DND-41 (cell line): ENCODE measurements around the gene ADAM15.

ENCODE experiments used
- ATAC-seq: fragments of 200-7000 bp; cut with Tn5 transposase; 3 replicates; pipeline ENCODE4 v1.9.1; 2021; ENCODE audit warnings: low read depth; ENCODE audit not compliant: insufficient read depth
- DNase-seq: peaks from one replicate; pipeline ENCODE4 v3.0.0-alpha.2; 2020
- H2AFZ ChIP-seq: 2 replicates; pipeline ENCODE4 v1.6.0; 2012; ENCODE audit warnings: low read depth, low read length
- H3K27ac ChIP-seq: 2 replicates; pipeline ENCODE4 v1.5.1; 2012; ENCODE audit warnings: low read length, inconsistent platforms
- H3K27me3 ChIP-seq: fragments of 200-600 bp; sonication (generic); 2 replicates; pipeline ENCODE4 v1.6.0; 2012; ENCODE audit warnings: low read length, mild to moderate bottlenecking, inconsistent platforms; ENCODE audit not compliant: insufficient read depth, poor library complexity
- H3K36me3 ChIP-seq: 2 replicates; pipeline ENCODE4 v1.5.1; 2012; ENCODE audit warnings: low read length, inconsistent platforms; ENCODE audit not compliant: insufficient read depth
- H3K4me1 ChIP-seq: 2 replicates; pipeline ENCODE4 v1.5.1; 2012; ENCODE audit warnings: mild to moderate bottlenecking, low read length; ENCODE audit not compliant: insufficient read depth
- H3K4me2 ChIP-seq: 2 replicates; pipeline ENCODE4 v1.6.0; 2012; ENCODE audit warnings: mild to moderate bottlenecking, moderate library complexity, low read length, inconsistent platforms; ENCODE audit not compliant: insufficient read depth
- H3K4me3 ChIP-seq, 2 experiments: fragments of 200-600 bp in 1 of 2; shearing (Covaris generic) in 1 of 2; 2 replicates each; pipeline ENCODE4 v1.5.1; 2012 to 2016; ENCODE audit warnings: inconsistent platforms in 2 of 2, low read length in 2 of 2, mild to moderate bottlenecking in 2 of 2, low read depth in 1 of 2, moderate library complexity in 1 of 2
- H3K79me2 ChIP-seq: 2 replicates; pipeline ENCODE4 v1.6.0; 2012; ENCODE audit warnings: low read length, inconsistent platforms; ENCODE audit not compliant: insufficient read depth
- H3K9ac ChIP-seq: 2 replicates; pipeline ENCODE4 v1.6.0; 2012; ENCODE audit warnings: low read depth, mild to moderate bottlenecking, inconsistent platforms, low read length, moderate library complexity
- H3K9me3 ChIP-seq: 2 replicates; pipeline ENCODE4 v1.5.1; 2012; ENCODE audit warnings: low read length, moderate library complexity, mild to moderate bottlenecking, inconsistent platforms; ENCODE audit not compliant: insufficient read depth, severe bottlenecking
- H4K20me1 ChIP-seq: 2 replicates; pipeline ENCODE4 v1.6.0; 2012; ENCODE audit warnings: low read length; ENCODE audit not compliant: insufficient read depth
- CTCF ChIP-seq: IDR thresholded peaks from 2 replicates; pipeline ENCODE4 v1.5.1; 2012; ENCODE audit warnings: borderline replicate concordance, low read length, moderate library complexity, mild to moderate bottlenecking; ENCODE audit not compliant: poor library complexity, severe bottlenecking; ENCODE audit errors: extremely low read depth
- EZH2 ChIP-seq: IDR thresholded peaks from 3 replicates; pipeline ENCODE4 v1.6.1; 2012; ENCODE audit warnings: borderline replicate concordance, low read depth, mild to moderate bottlenecking, moderate library complexity, low read length, inconsistent platforms; ENCODE audit not compliant: severe bottlenecking

The ADAM15 gene

GRCh38 chr1:155083052-155083541, 32.0 kb downstream of the ADAM15 start:
- H3K4me2 ChIP-seq = no peak overlapping the region
- DNase-seq (no peak), ATAC-seq (no peak)
- peaks cover 56% of the 10 kb centered on the region for H3K27me3 ChIP-seq
- no peak overlapping the region for H2AFZ ChIP-seq
- H3K27ac ChIP-seq = no peak overlapping the region
- H3K79me2 ChIP-seq = no peaks in the 10 kb centered on the region
- peaks cover 2% of the 10 kb centered on the region; the same call in 1 of the 2 replicates for H3K36me3 ChIP-seq
- peaks cover 58% of the 10 kb centered on the region for H3K4me1 ChIP-seq
- H3K4me3 ChIP-seq = no peak overlapping the region
- no peak overlapping the region for H3K9ac ChIP-seq
- peaks cover 37% of the 10 kb centered on the region for H4K20me1 ChIP-seq
- H3K9me3 ChIP-seq = no peaks in the 10 kb centered on the region
- no peak for TF ChIP-seq CTCF
- TF ChIP-seq EZH2 = no peak

GRCh38 chr1:155083865-155084721, 33.0 kb downstream of the ADAM15 start:
- Histone ChIP-seq H3K4me2 (peak overlapping the region; percentile 84), H2AFZ (peak overlapping the region; percentile 55), H4K20me1 (peaks cover 30% of the 10 kb centered on the region; the same call in 1 of the 2 replicates), H3K36me3 (peaks cover 2% of the 10 kb centered on the region; the same call in 1 of the 2 replicates), H3K27ac (peak overlapping the region; percentile 37; the same call in 1 of the 2 replicates), H3K4me3 (peak overlapping the region in 1 of 2 experiments; percentile 75; a peak in 2 of 4 replicates), H3K4me1 (peaks cover 49% of the 10 kb centered on the region), H3K27me3 (peaks cover 46% of the 10 kb centered on the region), H3K79me2 (no peaks in the 10 kb centered on the region), H3K9ac (peak overlapping the region; percentile 34; the same call in 1 of the 2 replicates), H3K9me3 (no peaks in the 10 kb centered on the region)
- DNase-seq (peak; percentile 42), ATAC-seq (no peak)
- peak; percentile 54 for TF ChIP-seq CTCF
- no peak for TF ChIP-seq EZH2

- H2AFZ ChIP-seq = peak overlapping the region; percentile 92
- DNase-seq = peak; percentile 94
- peak overlapping the region; percentile 23 to 75; a peak in 3 of 4 replicates for H3K4me3 ChIP-seq
- H3K9ac ChIP-seq = peak overlapping the region; percentile 59
- peak; percentile 87 for ATAC-seq
- peaks cover 2% of the 10 kb centered on the region; the same call in 1 of the 2 replicates for H3K36me3 ChIP-seq
- TF ChIP-seq EZH2 (no peak), CTCF (peak; percentile 97)
- no peaks in the 10 kb centered on the region for H3K79me2 ChIP-seq
- peaks cover 38% of the 10 kb centered on the region for H3K27me3 ChIP-seq
- peaks cover 40% of the 10 kb centered on the region for H3K4me1 ChIP-seq
- H3K9me3 ChIP-seq = no peaks in the 10 kb centered on the region
- peak overlapping the region; percentile 84 for H3K4me2 ChIP-seq
- H3K27ac ChIP-seq = peak overlapping the region; percentile 77
- peaks cover 22% of the 10 kb centered on the region; the same call in 1 of the 2 replicates for H4K20me1 ChIP-seq
These were observed 33.8 kb downstream of the ADAM15 start for GRCh38 chr1:155084722-155085503.
